GM19328 (cell line): ENCODE results near the gene SLCO2A1.

Experiments used
- ATAC-seq: cut with Tn5 transposase; IDR thresholded peaks from one replicate; pipeline ENCODE4 v1.9.1; 2021; ENCODE audit warnings: mild to moderate bottlenecking, moderate library complexity; ENCODE audit not compliant: unreplicated experiment

The SLCO2A1 gene

GRCh38 chr3:134061401-134061800 is 31.7 kb upstream of the SLCO2A1 start:
- ATAC-seq = no peak

GRCh38 chr3:134060561-134061385 is 31.0 kb upstream of the SLCO2A1 start:
- no peak for ATAC-seq

- ATAC-seq = no peak
Measured at GRCh38 chr3:134059671-134060560, 30.2 kb upstream of the SLCO2A1 start.

- no peak for ATAC-seq
Measured at GRCh38 chr3:134059035-134059601, 29.4 kb upstream of the SLCO2A1 start.

- no peak for ATAC-seq
Measured at GRCh38 chr3:134057654-134058110, 28.0 kb upstream of the SLCO2A1 start.

GRCh38 chr3:134057006-134057653 is 27.4 kb upstream of the SLCO2A1 start:
- ATAC-seq = no peak

- no peak for ATAC-seq
Measured at GRCh38 chr3:134056464-134056891, 26.8 kb upstream of the SLCO2A1 start.

- no peak for ATAC-seq
Measured at GRCh38 chr3:134055661-134056060, 25.9 kb upstream of the SLCO2A1 start.

GRCh38 chr3:134054881-134055280 is 25.2 kb upstream of the SLCO2A1 start:
- no peak for ATAC-seq

GRCh38 chr3:134054231-134054630 is 24.5 kb upstream of the SLCO2A1 start:
- ATAC-seq = no peak

GRCh38 chr3:134052370-134052769 is 22.6 kb upstream of the SLCO2A1 start:
- no peak for ATAC-seq

GRCh38 chr3:134049676-134050075 is 20.0 kb upstream of the SLCO2A1 start:
- no peak for ATAC-seq

GRCh38 chr3:134048278-134048996 is 18.7 kb upstream of the SLCO2A1 start:
- ATAC-seq = no peak

- ATAC-seq = no peak
Measured at GRCh38 chr3:134044459-134044858, 14.7 kb upstream of the SLCO2A1 start.

GRCh38 chr3:134040066-134040465 is 10.3 kb upstream of the SLCO2A1 start:
- no peak for ATAC-seq

- no peak for ATAC-seq
Measured at GRCh38 chr3:134039161-134039862, 9.6 kb upstream of the SLCO2A1 start.

- no peak for ATAC-seq
Measured at GRCh38 chr3:134038716-134039115, 9.0 kb upstream of the SLCO2A1 start.

GRCh38 chr3:134038071-134038491 is 8.4 kb upstream of the SLCO2A1 start:
- ATAC-seq = no peak

GRCh38 chr3:134037168-134037567 is 7.4 kb upstream of the SLCO2A1 start:
- ATAC-seq = no peak

GRCh38 chr3:134036291-134036690 is 6.6 kb upstream of the SLCO2A1 start:
- no peak for ATAC-seq
